Uterus (tissue), 4 donors: ENCODE data around the gene GLCCI1. TPM values are rescaled to one million over a fixed set of nuclear protein-coding genes. Genes with fewer than 3 reads are reported as not detected.

Source experiments
- DNase-seq, 2 donors: peaks; one replicate each; pipeline ENCODE4 v3.0.0-alpha.2; 2019 to 2020
- H3K27ac ChIP-seq, 2 donors: fragments of 200-600 bp; sonication (generic); 1 replicate in 1 of 2; 2 replicates in 1 of 2; pipeline ENCODE4 v1.5.1; 2016 to 2018
- H3K27me3 ChIP-seq, 2 donors: fragments of 200-600 bp; sonication (generic); one replicate each; pipeline ENCODE4 v1.5.1; 2018 to 2019; ENCODE audit warnings: control low read depth in 1 of 2
- H3K36me3 ChIP-seq, 2 donors: fragments of 200-600 bp; sonication (generic); one replicate each; pipeline ENCODE4 v1.5.1; 2019; ENCODE audit warnings: control low read depth in 1 of 2
- H3K4me1 ChIP-seq, 2 donors: fragments of 200-600 bp; sonication (generic); one replicate each; pipeline ENCODE4 v1.5.1; 2018 to 2019; ENCODE audit warnings: control low read depth in 1 of 2
- H3K4me3 ChIP-seq, 2 donors: fragments of 200-600 bp; sonication (generic); 1 replicate in 1 of 2; 2 replicates in 1 of 2; pipeline ENCODE4 v1.5.1; 2018 to 2019; ENCODE audit warnings: mild to moderate bottlenecking in 1 of 2
- H3K9me3 ChIP-seq, 2 donors: fragments of 200-600 bp; sonication (generic); one replicate each; pipeline ENCODE4 v1.5.1; 2019; ENCODE audit warnings: control low read depth in 1 of 2
- CTCF ChIP-seq, 4 experiments: fragments of 200-600 bp in 2 of 4; fragments of 450-650 bp in 2 of 4; sonication (generic) in 2 of 4; IDR thresholded peaks; one replicate each; pipeline ENCODE4 v1.5.1; 2016 to 2019; ENCODE audit warnings: antibody characterized with exemption in 4 of 4, mild to moderate bottlenecking in 2 of 4, moderate library complexity in 1 of 4
- POLR2A ChIP-seq, 2 donors: fragments of 450-650 bp; IDR thresholded peaks; one replicate each; pipeline ENCODE4 v1.6.1; 2016; ENCODE audit warnings: antibody characterized with exemption in 2 of 2, mild to moderate bottlenecking in 1 of 2, moderate library complexity in 1 of 2
- intact Hi-C: fragments of 100-400 bp; cut with DNase I; formaldehyde crosslinking; loops from one replicate; pipeline ENCODE4 v1.15.1; 2023; ENCODE audit warnings: low total_unique reads
- total RNA-seq, 4 donors: library from RNA; depleted of rRNA in 3 of 4; stranded (reverse); fragments of >200 nt in 3 of 4; gene quantifications; one replicate each; pipeline versions ENCODE4 v1.1.0 to v1.2.4, GENCODE V29; 2014 to 2023
- donor health status: DM: yes; HTN: yes; CAD: no.

Gene GLCCI1
- total RNA-seq, 4 donors from 2014 or later, result 2.9 to 21.6 (median 9.0) TPM

- H3K9me3 ChIP-seq, result no peaks in the 10 kb centered on the region
- TF ChIP-seq CTCF (IDR thresholded peaks at IDR 0.05) (no peak), POLR2A (IDR thresholded peaks at IDR 0.05) (no peak)
- intact Hi-C loops, result no loop called here
Measured at GRCh38 chr7:7966141-7966734, 2.4 kb upstream of the GLCCI1 start.

GRCh38 chr7:7967886-7968543, 581 bp upstream of the GLCCI1 start:
- Histone ChIP-seq H3K27ac (peak overlapping the region; percentile 94 to 99), H3K4me3 (peak overlapping the region; percentile 68 to 97), H3K4me1 (no peaks in the 10 kb centered on the region), H3K36me3 (no peaks in the 10 kb centered on the region), H3K9me3 (no peaks in the 10 kb centered on the region), H3K27me3 (no peaks in the 10 kb centered on the region)
- no peak for TF ChIP-seq POLR2A (IDR thresholded peaks at IDR 0.05)
- TF ChIP-seq CTCF (IDR thresholded peaks at IDR 0.05), result peak in 1 of 4 experiments; percentile 4
- DNase-seq, result no peak
- intact Hi-C loops, result no loop called here

More at GRCh38 chr7:7966141-7966734, 2.4 kb upstream of the GLCCI1 start:
- H3K36me3 ChIP-seq, result no peaks in the 10 kb centered on the region
- H3K27ac ChIP-seq, result no peak overlapping the region
- no peak for DNase-seq
- no peaks in the 10 kb centered on the region for H3K4me1 ChIP-seq
- H3K27me3 ChIP-seq, result no peaks in the 10 kb centered on the region
- no peak overlapping the region for H3K4me3 ChIP-seq

- Histone ChIP-seq H3K36me3 (no peaks in the 10 kb centered on the region), H3K4me3 (peak overlapping the region; percentile 68 to 97), H3K27me3 (no peaks in the 10 kb centered on the region), H3K9me3 (no peaks in the 10 kb centered on the region), H3K4me1 (no peaks in the 10 kb centered on the region), H3K27ac (peak overlapping the region; percentile 94 to 99)
- TF ChIP-seq CTCF (IDR thresholded peaks at IDR 0.05), result peak in 1 of 4 experiments; percentile 9
- TF ChIP-seq POLR2A (IDR thresholded peaks at IDR 0.05), result no peak
- intact Hi-C loops, result no loop called here
- peak; percentile 22 to 25 for DNase-seq
Measured at GRCh38 chr7:7969306-7970236, 975 bp downstream of the GLCCI1 start.

GRCh38 chr7:7970237-7970530, 1.6 kb downstream of the GLCCI1 start:
- H3K36me3 ChIP-seq, result no peaks in the 10 kb centered on the region
- H3K9me3 ChIP-seq, result no peaks in the 10 kb centered on the region
- TF ChIP-seq POLR2A (IDR thresholded peaks at IDR 0.05), result no peak
- no peak for TF ChIP-seq CTCF (IDR thresholded peaks at IDR 0.05)
- H3K27me3 ChIP-seq, result no peaks in the 10 kb centered on the region
- intact Hi-C loops, result no loop called here
- peak overlapping the region; percentile 68 to 97 for H3K4me3 ChIP-seq
- H3K4me1 ChIP-seq, result no peaks in the 10 kb centered on the region
- no peak for DNase-seq
- peak overlapping the region; percentile 94 to 99 for H3K27ac ChIP-seq
